ENCODE results near the gene TUBB4B.

The TUBB4B gene

GRCh38 chr9:137221095-137221505 lies 20.0 kb upstream of the TUBB4B start:
- Histone ChIP-seq H3K27me3 (ENCODE audit: insufficient read depth, low read length, poor library complexity) (no peaks in the 10 kb centered on the region), H3K9me3 (ENCODE audit: insufficient read depth, low read length, severe bottlenecking) (no peaks in the 10 kb centered on the region), H3K79me2 (ENCODE audit: insufficient read depth, low read length) (no peaks in the 10 kb centered on the region), H3K4me3 (ENCODE audit: low read depth in 1 of 2, low read length in 2 of 2) (no peak overlapping the region), H4K20me1 (ENCODE audit: insufficient read depth, low read length) (no peaks in the 10 kb centered on the region; the same call in 1 of the 2 replicates), H3K36me3 (ENCODE audit: insufficient read depth, low read length) (peaks cover under 1% of the 10 kb centered on the region; the same call in 1 of the 2 replicates), H3K27ac (ENCODE audit: low read length) (no peak overlapping the region), H2AFZ (ENCODE audit: low read depth, low read length) (no peak overlapping the region), H3K4me2 (ENCODE audit: insufficient read depth, low read length) (no peak overlapping the region), H3K9ac (ENCODE audit: low read depth, low read length) (no peak overlapping the region), H3K4me1 (ENCODE audit: insufficient read depth, low read length) (peaks cover 17% of the 10 kb centered on the region)
- DNase-seq (no peak), ATAC-seq (ENCODE audit: insufficient read depth, low read depth) (no peak)
- no peak for TF ChIP-seq EZH2 (IDR thresholded peaks at IDR 0.05; ENCODE audit: borderline replicate concordance, low read depth, low read length, severe bottlenecking)
- TF ChIP-seq, protein P1, sequence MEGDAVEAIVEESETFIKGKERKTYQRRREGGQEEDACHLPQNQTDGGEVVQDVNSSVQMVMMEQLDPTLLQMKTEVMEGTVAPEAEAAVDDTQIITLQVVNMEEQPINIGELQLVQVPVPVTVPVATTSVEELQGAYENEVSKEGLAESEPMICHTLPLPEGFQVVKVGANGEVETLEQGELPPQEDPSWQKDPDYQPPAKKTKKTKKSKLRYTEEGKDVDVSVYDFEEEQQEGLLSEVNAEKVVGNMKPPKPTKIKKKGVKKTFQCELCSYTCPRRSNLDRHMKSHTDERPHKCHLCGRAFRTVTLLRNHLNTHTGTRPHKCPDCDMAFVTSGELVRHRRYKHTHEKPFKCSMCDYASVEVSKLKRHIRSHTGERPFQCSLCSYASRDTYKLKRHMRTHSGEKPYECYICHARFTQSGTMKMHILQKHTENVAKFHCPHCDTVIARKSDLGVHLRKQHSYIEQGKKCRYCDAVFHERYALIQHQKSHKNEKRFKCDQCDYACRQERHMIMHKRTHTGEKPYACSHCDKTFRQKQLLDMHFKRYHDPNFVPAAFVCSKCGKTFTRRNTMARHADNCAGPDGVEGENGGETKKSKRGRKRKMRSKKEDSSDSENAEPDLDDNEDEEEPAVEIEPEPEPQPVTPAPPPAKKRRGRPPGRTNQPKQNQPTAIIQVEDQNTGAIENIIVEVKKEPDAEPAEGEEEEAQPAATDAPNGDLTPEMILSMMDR (IDR thresholded peaks at IDR 0.05; ENCODE audit: borderline replicate concordance, extremely low read depth, low read length, poor library complexity, severe bottlenecking) = no peak

DNA sequence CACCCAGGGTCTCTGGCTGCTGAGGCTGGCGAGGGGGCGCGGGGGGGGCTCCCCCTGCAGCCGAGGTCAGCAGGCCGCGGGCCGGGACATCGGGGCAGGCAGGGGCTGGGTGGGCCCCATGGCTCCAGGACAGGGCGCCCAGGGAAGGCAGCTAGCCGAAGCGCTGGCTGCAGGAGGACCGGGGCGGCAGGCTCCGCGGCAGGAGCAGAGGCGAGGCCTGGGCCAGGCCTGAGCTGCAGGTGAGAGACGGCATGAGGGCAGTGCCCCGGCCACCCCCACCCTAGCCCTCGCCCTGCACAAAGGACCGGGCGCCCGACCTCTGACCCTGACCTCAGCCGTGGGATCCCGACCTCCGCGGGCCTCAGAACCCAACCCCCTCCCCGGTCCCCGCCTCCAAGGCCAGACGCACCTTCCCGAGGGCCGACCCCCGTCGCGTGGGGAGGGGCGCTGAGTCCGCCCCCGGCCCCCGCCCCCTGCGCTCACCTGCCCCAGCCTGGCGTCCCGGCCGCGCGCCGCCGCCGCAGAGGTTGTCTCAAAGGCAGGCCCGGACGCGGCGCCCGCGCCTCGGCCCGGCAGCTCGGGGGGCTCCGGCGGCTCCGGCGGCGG lies 19.5 kb upstream of the TUBB4B start:
- Histone ChIP-seq H3K4me2 (ENCODE audit: insufficient read depth, low read length) (no peak overlapping the region), H3K9ac (ENCODE audit: low read depth, low read length) (no peak overlapping the region), H3K27ac (ENCODE audit: low read length) (no peak overlapping the region), H3K4me3 (ENCODE audit: low read depth in 1 of 2, low read length in 2 of 2) (no peak overlapping the region), H2AFZ (ENCODE audit: low read depth, low read length) (no peak overlapping the region), H4K20me1 (ENCODE audit: insufficient read depth, low read length) (no peaks in the 10 kb centered on the region; the same call in 1 of the 2 replicates), H3K79me2 (ENCODE audit: insufficient read depth, low read length) (no peaks in the 10 kb centered on the region), H3K27me3 (ENCODE audit: insufficient read depth, low read length, poor library complexity) (no peaks in the 10 kb centered on the region), H3K4me1 (ENCODE audit: insufficient read depth, low read length) (peaks cover 17% of the 10 kb centered on the region), H3K36me3 (ENCODE audit: insufficient read depth, low read length) (no peaks in the 10 kb centered on the region; the same call in 1 of the 2 replicates), H3K9me3 (ENCODE audit: insufficient read depth, low read length, severe bottlenecking) (no peaks in the 10 kb centered on the region)
- DNase-seq = no peak
- ATAC-seq (ENCODE audit: insufficient read depth, low read depth) = no peak
- TF ChIP-seq, protein P1 (IDR thresholded peaks at IDR 0.05; ENCODE audit: borderline replicate concordance, extremely low read depth, low read length, poor library complexity, severe bottlenecking) = no peak
- TF ChIP-seq EZH2 (IDR thresholded peaks at IDR 0.05; ENCODE audit: borderline replicate concordance, low read depth, low read length, severe bottlenecking) = no peak

DNA sequence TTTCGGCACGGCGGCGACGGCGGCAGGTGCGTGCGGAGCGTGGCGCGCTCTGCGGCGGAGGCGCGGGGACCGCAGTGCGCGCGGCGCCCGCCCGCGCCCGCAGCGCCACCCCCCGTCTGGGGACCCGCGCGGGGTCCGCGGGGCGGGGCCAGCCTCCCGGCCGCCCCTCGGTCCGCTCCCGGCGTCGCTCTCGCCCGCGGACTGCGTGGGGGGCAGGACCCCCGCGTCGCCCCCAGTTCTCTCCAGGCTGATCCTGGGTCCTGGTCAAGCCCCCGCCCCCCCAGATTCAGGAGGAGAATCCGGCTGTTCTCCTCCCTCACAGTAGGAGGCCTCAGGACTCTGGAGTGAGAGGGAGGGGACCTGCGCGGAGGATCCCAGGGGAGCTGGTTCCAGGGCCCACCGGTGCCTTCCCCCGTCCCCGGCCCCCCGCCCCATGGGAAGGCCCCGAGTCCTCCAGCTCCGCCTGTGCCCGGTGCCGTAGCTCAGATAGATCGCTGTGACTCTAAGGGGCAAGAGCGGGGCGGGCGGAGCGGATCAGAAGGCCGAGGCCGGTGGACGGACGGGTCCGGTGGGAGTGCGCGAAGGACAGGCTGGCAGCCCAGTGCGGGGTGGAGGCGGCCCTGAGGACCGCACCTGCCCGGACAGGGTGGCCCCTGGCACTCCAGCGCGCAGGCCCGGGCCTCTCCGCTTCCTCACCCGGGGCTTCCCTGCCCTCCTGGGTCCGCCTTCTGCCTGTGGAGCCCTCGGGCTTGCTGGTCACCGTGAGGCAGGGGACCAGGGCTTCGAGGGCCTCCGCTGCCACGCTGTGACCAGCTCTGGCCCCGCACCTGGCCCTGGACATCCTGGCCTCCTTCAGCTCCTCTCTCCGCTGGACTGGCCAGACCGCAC lies 18.7 kb upstream of the TUBB4B start, which contains the start of gene RNF208:
TSS of gene RNF208 (minus strand) at position 51 of the 888 bp plus-strand sequence. CDS start 1,028 bp downstream, outside the sequence.
- peak within 1 kb of the TSS; percentile 82 for H2AFZ ChIP-seq (ENCODE audit: low read depth, low read length)
- TF ChIP-seq, protein P1 (IDR thresholded peaks at IDR 0.05; ENCODE audit: borderline replicate concordance, extremely low read depth, low read length, poor library complexity, severe bottlenecking) = no peak
- TF ChIP-seq EZH2 (IDR thresholded peaks at IDR 0.05; ENCODE audit: borderline replicate concordance, low read depth, low read length, severe bottlenecking) = no peak
- no peaks in the 10 kb centered on the region for H3K9me3 ChIP-seq (ENCODE audit: insufficient read depth, low read length, severe bottlenecking)
- no peaks in the 10 kb centered on the region for H3K79me2 ChIP-seq (ENCODE audit: insufficient read depth, low read length)
- H3K36me3 ChIP-seq (ENCODE audit: insufficient read depth, low read length) = no peaks in the 10 kb centered on the region; the same call in 1 of the 2 replicates
- H3K4me1 ChIP-seq (ENCODE audit: insufficient read depth, low read length) = peaks cover 20% of the 10 kb centered on the region
- H3K27me3 ChIP-seq (ENCODE audit: insufficient read depth, low read length, poor library complexity) = no peaks in the 10 kb centered on the region
- peak within 1 kb of the TSS; percentile 98 for H3K9ac ChIP-seq (ENCODE audit: low read depth, low read length)
- ATAC-seq (ENCODE audit: insufficient read depth, low read depth) = no peak
- peak within 1 kb of the TSS; percentile 85 for H3K27ac ChIP-seq (ENCODE audit: low read length)
- H3K4me3 ChIP-seq (ENCODE audit: low read depth in 1 of 2, low read length in 2 of 2) = peak within 1 kb of the TSS; percentile 68 to 96; a peak in 3 of 4 replicates
- H4K20me1 ChIP-seq (ENCODE audit: insufficient read depth, low read length) = no peaks in the 10 kb centered on the region
- peak within 1 kb of the TSS; percentile 94 for H3K4me2 ChIP-seq (ENCODE audit: insufficient read depth, low read length)
- DNase-seq = no peak

Data from DND-41 (cell line).